T-cell (primary cell): ENCODE measurements around the gene FCRL3. TPM values are rescaled to one million over a fixed set of nuclear protein-coding genes. Genes with fewer than 3 reads are reported as not detected.

Experiments
- ATAC-seq, 4 experiments: fragments of 200-7000 bp in 3 of 4; fragments of 150-1000 bp in 1 of 4; cut with Tn5 transposase; replicated peaks in 1 of 4; 1 replicate in 3 of 4; 2 replicates in 1 of 4; pipeline ENCODE4 v1.10.0; 2021; ENCODE audit warnings: moderate library complexity in 3 of 4, mild to moderate bottlenecking in 2 of 4, moderate number of reproducible peaks in 1 of 4
- CTCF ChIA-PET, 2 donors: fragments of 300-600 bp; sonication (Branson Sonifier 250); formaldehyde crosslinking; loops; one replicate each; lab custom pipeline; 2022; ENCODE audit warnings: antibody characterized with exemption in 2 of 2; lab: Charles Lee
- POLR2A ChIA-PET, 2 donors: fragments of 300-600 bp; sonication (Branson Sonifier 250); formaldehyde crosslinking; loops; one replicate each; lab custom pipeline; 2022; ENCODE audit warnings: antibody characterized with exemption in 2 of 2; lab: Charles Lee
- DNase-seq, 35 experiments: peaks; one replicate each; pipeline versions ENCODE4 v3.0.0 to v3.0.0-alpha.2; 2013 to 2023
- H3K27ac ChIP-seq: one replicate; pipeline ENCODE4 v1.5.1; 2013; ENCODE audit warnings: low read length
- H3K27me3 ChIP-seq, 2 experiments: replicated peaks in 1 of 2; 1 replicate in 1 of 2; 2 replicates in 1 of 2; pipeline versions ENCODE4 v1.6.1 to v1.7.0; 2013; ENCODE audit warnings: low read length in 1 of 2, mixed read lengths in 1 of 2; ENCODE audit not compliant: control insufficient read depth in 2 of 2, insufficient read depth in 2 of 2; ENCODE audit errors: extremely low read depth in 1 of 2
- H3K36me3 ChIP-seq, 2 donors: 1 replicate in 1 of 2; 2 replicates in 1 of 2; pipeline versions ENCODE4 v1.6.1 to v1.7.0; 2013; ENCODE audit warnings: low read length in 1 of 2; ENCODE audit not compliant: control insufficient read depth in 2 of 2, insufficient read depth in 1 of 2; ENCODE audit errors: extremely low read depth in 1 of 2
- H3K4me1 ChIP-seq, 2 experiments: 1 replicate in 1 of 2; 2 replicates in 1 of 2; pipeline versions ENCODE4 v1.6.1 to v1.7.0; 2013; ENCODE audit warnings: low read length in 2 of 2, mixed read lengths in 1 of 2; ENCODE audit not compliant: insufficient read depth in 2 of 2, control insufficient read depth in 1 of 2; ENCODE audit errors: extremely low read depth in 1 of 2
- H3K4me3 ChIP-seq, 2 donors: 1 replicate in 1 of 2; 2 replicates in 1 of 2; pipeline versions ENCODE4 v1.5.1 to v1.7.0; 2013; ENCODE audit warnings: mild to moderate bottlenecking in 2 of 2, low read length in 1 of 2, moderate library complexity in 1 of 2; ENCODE audit not compliant: control insufficient read depth in 1 of 2; ENCODE audit errors: extremely low read depth in 1 of 2
- H3K9me3 ChIP-seq: 2 replicates; pipeline ENCODE4 v1.7.0; 2013
- H3K27ac Mint-ChIP-seq, 2 donors: one replicate each; pipeline ENCODE4 v1.8.0; 2020 to 2021; ENCODE audit warnings: mild to moderate bottlenecking in 2 of 2, mixed read lengths in 2 of 2
- H3K27me3 Mint-ChIP-seq, 2 donors: one replicate each; pipeline ENCODE4 v1.8.0; 2021 to 2022; ENCODE audit warnings: mixed read lengths in 2 of 2
- H3K36me3 Mint-ChIP-seq: one replicate; pipeline ENCODE4 v1.8.0; 2021; ENCODE audit warnings: mixed read lengths
- H3K4me1 Mint-ChIP-seq, 3 donors: one replicate each; pipeline ENCODE4 v1.8.0; 2020 to 2022; ENCODE audit warnings: mixed read lengths in 3 of 3, mild to moderate bottlenecking in 1 of 3
- H3K4me3 Mint-ChIP-seq, 3 donors: one replicate each; pipeline ENCODE4 v1.8.0; 2020 to 2022; ENCODE audit warnings: mild to moderate bottlenecking in 3 of 3, mixed read lengths in 3 of 3, moderate library complexity in 3 of 3
- H3K9me3 Mint-ChIP-seq, 3 donors: one replicate each; pipeline ENCODE4 v1.8.0; 2020 to 2022; ENCODE audit warnings: mixed read lengths in 3 of 3
- WGBS: methylation state at CpG from one replicate; pipeline ENCODE4 v1.1.5; 2013; ENCODE audit warnings: missing lambda C conversion rate; ENCODE audit not compliant: insufficient coverage; 5-methylcytosine and 5-hydroxymethylcytosine counted together
- total RNA-seq, 35 experiments: library from RNA in 6 of 35; stranded (reverse) in 6 of 35; fragments of 120-200 nt in 1 of 35; gene quantifications; one replicate each; pipeline versions ENCODE4 v1.2.1 to v1.2.4 and lab custom pipeline; 2013 to 2026

The FCRL3 gene
- total RNA-seq, 5 donors from 2014 or later (not counting 1 experiment from before 2014, with no cell fraction given) = 6.5 to 35.9 (median 9.3) TPM

GRCh38 chr1:157659576-157660247 is 40.9 kb downstream of the FCRL3 start:
- Mint-ChIP-seq H3K4me1 (peaks cover 0 to 4% (median 0%) of the 10 kb centered on the region in 3 donors), H3K27ac (no peak overlapping the region), H3K4me3 (no peak overlapping the region), H3K9me3 (peaks cover 0 to 4% (median 3%) of the 10 kb centered on the region in 3 donors), H3K27me3 (peaks cover 4 to 9% of the 10 kb centered on the region in 2 donors), H3K36me3 (no peaks in the 10 kb centered on the region)
- H3K4me3 ChIP-seq = no peak overlapping the region
- WGBS = 75% methylated on average over 1 of the region's 3 CpGs
- ATAC-seq (no peak), DNase-seq (no peak)
- H3K36me3 ChIP-seq = no peaks in the 10 kb centered on the region
- H3K9me3 ChIP-seq = no peaks in the 10 kb centered on the region
- H3K27ac ChIP-seq = no peak overlapping the region
- peaks cover 0 to 4% of the 10 kb centered on the region in 2 experiments for H3K4me1 ChIP-seq
- ChIA-PET POLR2A (interaction anchor here in 1 of 2 donors (0.5 kb wide), 1 partner anchor 385 kb away, joined by 3 read pairs; no protein-coding TSS in a partner anchor), CTCF (no interaction called here)
- H3K27me3 ChIP-seq = peaks cover 0 to 2% of the 10 kb centered on the region in 2 experiments

- DNase-seq (no peak), ATAC-seq (no peak)
- Histone ChIP-seq H3K9me3 (no peaks in the 10 kb centered on the region), H3K27me3 (peaks cover 0 to 2% of the 10 kb centered on the region in 2 experiments), H3K36me3 (no peaks in the 10 kb centered on the region), H3K4me3 (no peak overlapping the region), H3K27ac (no peak overlapping the region), H3K4me1 (peaks cover 4 to 5% of the 10 kb centered on the region in 2 experiments)
- Mint-ChIP-seq H3K36me3 (no peaks in the 10 kb centered on the region), H3K4me1 (peaks cover 0 to 6% (median 0%) of the 10 kb centered on the region in 3 donors), H3K4me3 (no peak overlapping the region), H3K27me3 (peaks cover 4 to 12% of the 10 kb centered on the region in 2 donors), H3K27ac (no peak overlapping the region), H3K9me3 (peaks cover 0 to 4% (median 3%) of the 10 kb centered on the region in 3 donors)
- CTCF ChIA-PET = no interaction called here
- POLR2A ChIA-PET = no interaction called here
- 94% methylated on average over 3 of the region's 3 CpGs for WGBS
These were observed 42.0 kb downstream of the FCRL3 start for GRCh38 chr1:157658571-157658970.

- CTCF ChIA-PET = no interaction called here
- WGBS = no CpG with 5 or more reads among the region's 3 CpGs
- Histone ChIP-seq H3K9me3 (no peaks in the 10 kb centered on the region), H3K27me3 (no peaks in the 10 kb centered on the region), H3K27ac (no peak overlapping the region), H3K4me3 (no peak overlapping the region), H3K36me3 (no peaks in the 10 kb centered on the region), H3K4me1 (peaks cover 0 to 13% of the 10 kb centered on the region in 2 experiments)
- H3K27ac Mint-ChIP-seq = no peak overlapping the region
- POLR2A ChIA-PET = no interaction called here
- peaks cover 5 to 8% (median 6%) of the 10 kb centered on the region in 3 donors for H3K4me1 Mint-ChIP-seq
- DNase-seq = no peak
- peaks cover 11 to 21% of the 10 kb centered on the region in 2 donors for H3K27me3 Mint-ChIP-seq
- H3K4me3 Mint-ChIP-seq = no peak overlapping the region
- no peak for ATAC-seq
- H3K9me3 Mint-ChIP-seq = no peaks in the 10 kb centered on the region
- H3K36me3 Mint-ChIP-seq = no peaks in the 10 kb centered on the region
These were observed 47.1 kb downstream of the FCRL3 start for GRCh38 chr1:157653494-157653873.

DNA sequence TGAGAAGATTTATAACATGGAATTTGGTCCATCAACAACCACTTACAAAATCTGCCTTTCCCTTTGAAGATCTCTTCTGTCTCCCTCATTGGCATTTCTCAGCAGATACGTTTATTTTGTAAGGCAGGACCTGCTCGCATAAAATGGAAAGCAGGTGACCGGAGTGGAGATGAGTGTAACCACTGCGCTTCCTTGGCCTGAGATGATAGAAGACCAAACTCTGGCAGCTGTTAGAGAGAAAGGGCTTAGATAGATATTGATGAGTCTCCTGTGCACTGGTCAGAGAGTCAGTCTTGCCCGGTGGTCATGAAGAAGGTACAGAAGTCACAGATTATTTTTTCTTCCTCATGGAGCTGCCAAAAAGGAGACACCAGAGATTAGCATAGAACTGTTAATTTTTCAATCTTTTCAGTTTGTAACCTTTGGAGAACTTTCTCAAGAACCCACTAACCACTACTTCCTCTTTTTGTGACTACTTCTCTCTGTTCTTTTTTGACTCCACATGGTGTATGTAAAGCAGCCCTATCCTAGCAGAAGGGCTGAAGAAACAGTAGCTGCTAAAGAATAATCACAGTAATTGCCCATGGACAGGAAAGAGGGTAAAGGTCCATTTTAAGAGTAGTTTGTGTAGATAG is 47.6 kb downstream of the FCRL3 start:
- no peaks in the 10 kb centered on the region for H3K9me3 ChIP-seq
- peaks cover 0 to 13% of the 10 kb centered on the region in 2 experiments for H3K4me1 ChIP-seq
- no peak overlapping the region for H3K4me3 ChIP-seq
- no peaks in the 10 kb centered on the region for H3K27me3 ChIP-seq
- POLR2A ChIA-PET = no interaction called here
- Mint-ChIP-seq H3K9me3 (no peaks in the 10 kb centered on the region), H3K4me3 (no peak overlapping the region), H3K27me3 (peaks cover 11 to 21% of the 10 kb centered on the region in 2 donors), H3K27ac (no peak overlapping the region), H3K36me3 (no peaks in the 10 kb centered on the region), H3K4me1 (peaks cover 5 to 8% (median 6%) of the 10 kb centered on the region in 3 donors)
- H3K27ac ChIP-seq = no peak overlapping the region
- H3K36me3 ChIP-seq = no peaks in the 10 kb centered on the region
- DNase-seq (no peak), ATAC-seq (peak in 1 of 4 experiments; percentile 44)
- 31% methylated on average over 4 of the region's 5 CpGs for WGBS
- CTCF ChIA-PET = no interaction called here

DNA sequence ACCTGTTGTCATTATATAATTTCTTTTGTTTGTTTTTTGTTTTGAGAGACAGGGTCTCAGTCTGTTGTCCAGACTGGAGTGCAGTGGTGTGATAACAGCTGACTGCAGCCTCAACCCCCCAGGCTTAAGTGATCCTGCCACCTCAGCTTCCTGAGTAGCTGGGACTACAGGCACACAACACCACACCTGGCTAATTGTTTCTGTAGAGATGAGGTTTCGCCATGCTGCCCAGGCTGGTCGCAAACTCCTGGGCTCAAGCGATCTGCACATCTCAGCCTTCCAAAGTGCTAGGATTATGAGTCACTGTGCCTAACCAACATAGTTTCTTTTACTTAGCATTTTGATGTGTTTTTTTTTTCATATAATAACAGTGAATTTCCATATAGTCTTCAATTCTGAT is 52.3 kb downstream of the FCRL3 start:
- ChIA-PET POLR2A (no interaction called here), CTCF (no interaction called here)
- no peaks in the 10 kb centered on the region for H3K36me3 ChIP-seq
- peaks cover 12 to 13% of the 10 kb centered on the region in 2 donors for H3K27me3 Mint-ChIP-seq
- no peak overlapping the region for H3K27ac ChIP-seq
- H3K9me3 Mint-ChIP-seq = no peaks in the 10 kb centered on the region
- peaks cover 4 to 6% (median 6%) of the 10 kb centered on the region in 3 donors for H3K4me1 Mint-ChIP-seq
- ATAC-seq (no peak), DNase-seq (no peak)
- H3K9me3 ChIP-seq = no peaks in the 10 kb centered on the region
- no peaks in the 10 kb centered on the region for H3K27me3 ChIP-seq
- peaks cover 0 to 5% of the 10 kb centered on the region in 2 experiments for H3K4me1 ChIP-seq
- no peak overlapping the region for H3K27ac Mint-ChIP-seq
- no peaks in the 10 kb centered on the region for H3K36me3 Mint-ChIP-seq
- no CpG with 5 or more reads among the region's 3 CpGs for WGBS
- no peak overlapping the region for H3K4me3 ChIP-seq
- no peak overlapping the region for H3K4me3 Mint-ChIP-seq

DNA sequence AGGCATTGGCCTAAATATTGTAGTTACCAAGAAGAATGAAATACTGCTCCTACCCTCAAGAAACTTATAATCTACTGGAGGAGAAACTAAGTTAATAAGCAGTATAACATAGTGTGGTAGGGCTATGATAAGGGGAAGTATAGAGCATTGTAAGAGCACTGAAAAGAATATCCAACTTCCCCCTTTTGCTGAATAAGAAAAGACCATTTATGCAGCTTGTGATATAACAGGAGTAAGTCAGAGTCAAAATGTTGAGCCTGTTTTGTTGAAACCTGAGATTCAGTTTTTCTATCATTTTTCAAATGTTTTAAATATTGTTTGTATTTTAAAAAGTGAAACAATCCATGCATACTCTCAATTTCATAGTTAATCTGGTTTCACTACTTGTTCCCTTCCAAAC is 54.4 kb downstream of the FCRL3 start:
- ChIA-PET CTCF (no interaction called here), POLR2A (no interaction called here)
- Histone ChIP-seq H3K27ac (no peak overlapping the region), H3K27me3 (no peaks in the 10 kb centered on the region), H3K9me3 (no peaks in the 10 kb centered on the region), H3K36me3 (no peaks in the 10 kb centered on the region), H3K4me1 (no peaks in the 10 kb centered on the region), H3K4me3 (no peak overlapping the region)
- Mint-ChIP-seq H3K4me1 (no peaks in the 10 kb centered on the region), H3K27me3 (peaks cover 7 to 12% of the 10 kb centered on the region in 2 donors), H3K27ac (no peak overlapping the region), H3K9me3 (no peaks in the 10 kb centered on the region), H3K36me3 (no peaks in the 10 kb centered on the region), H3K4me3 (no peak overlapping the region)
- DNase-seq (no peak), ATAC-seq (no peak)
